ENCODE data around the gene MXRA7. TPM values are rescaled to one million over a fixed set of nuclear protein-coding genes. Genes with fewer than 3 reads are reported as not detected.

Gene MXRA7
- total and polyA plus RNA-seq, 7 experiments from 2014 or later: 1.8 to 7.5 (median 2.7) TPM

DNA sequence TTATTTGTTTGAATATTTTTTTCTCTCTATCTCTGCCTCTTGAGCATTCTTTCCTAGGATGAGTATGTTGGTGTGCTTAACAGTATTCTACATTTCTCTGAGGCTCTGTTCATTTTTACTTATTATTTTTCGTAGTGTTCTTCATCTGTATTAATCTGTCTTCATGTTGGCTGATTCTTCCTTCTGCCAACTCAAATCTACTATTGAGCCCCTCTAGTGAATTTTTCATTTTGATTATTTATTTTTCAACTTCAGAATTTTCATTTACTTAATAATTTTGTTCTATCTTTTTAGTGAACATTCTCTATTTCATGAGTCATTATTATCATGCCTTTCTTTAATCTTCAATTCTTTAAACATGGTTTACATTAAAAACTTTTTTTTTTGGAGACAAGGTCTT, 64.1 kb downstream of the MXRA7 start:
- Mint-ChIP-seq H3K27me3 (peaks cover 0 to 28% (median 0%) of the 10 kb centered on the region in 5 donors), H3K27ac (peak overlapping the region in 3 of 9 donors; percentile 41 to 70 (median 67)), H3K9me3 (peaks cover 0 to 11% (median 5%) of the 10 kb centered on the region in 11 donors), H3K4me1 (peaks cover 13 to 40% (median 24%) of the 10 kb centered on the region in 7 donors), H3K4me3 (no peak overlapping the region), H3K36me3 (peaks cover 0 to 8% (median 4%) of the 10 kb centered on the region in 5 donors)
- intact Hi-C loops (cut with micrococcal nuclease): no loop called here
- ATAC-seq: no peak
- Histone ChIP-seq H3K4me3 (ENCODE audit: low read length) (no peak overlapping the region), H3K27ac (ENCODE audit: low read depth, low read length) (no peak overlapping the region), H3K9me3 (ENCODE audit: control insufficient read depth in 2 of 3, low read length in 3 of 3) (no peaks in the 10 kb centered on the region), H3K36me3 (ENCODE audit: control insufficient read depth in 2 of 3, insufficient read depth in 3 of 3, low read length in 3 of 3) (no peaks in the 10 kb centered on the region), H3K27me3 (ENCODE audit: control insufficient read depth in 2 of 2, insufficient read depth in 2 of 2, low read length in 2 of 2) (no peaks in the 10 kb centered on the region), H3K4me1 (ENCODE audit: control insufficient read depth in 2 of 2, insufficient read depth in 2 of 2, low read length in 2 of 2) (peaks cover 0 to 16% of the 10 kb centered on the region in 2 donors)
- CTCF ChIA-PET: interaction anchor here (1.1 kb wide), 1 partner anchor 22 kb away, joined by 3 read pairs; no protein-coding TSS in a partner anchor
- no peak for DNase-seq
- POLR2A ChIA-PET: interaction anchor here (1.2 kb wide), 1 partner anchor 25 kb away, joined by 8 read pairs; no protein-coding TSS in a partner anchor

DNA sequence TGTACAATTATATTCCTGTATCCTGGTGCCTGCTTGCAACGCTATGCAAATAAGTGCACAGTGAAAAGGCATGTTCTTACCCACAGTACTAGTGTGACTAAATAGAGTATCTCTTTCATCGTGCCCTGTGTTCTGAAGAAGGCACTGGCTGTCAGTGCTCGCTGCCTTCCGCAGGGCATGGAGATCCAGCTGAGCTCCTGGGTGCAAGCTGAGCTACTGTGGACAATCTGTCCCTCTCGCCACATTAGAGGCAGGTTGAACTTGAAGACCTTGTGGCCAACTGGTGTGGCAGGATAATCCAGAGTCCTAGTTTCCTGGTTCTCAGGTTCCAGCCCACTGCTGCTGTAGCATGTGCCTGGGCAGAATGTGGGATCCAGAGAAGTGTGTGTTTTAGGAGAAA, 65.3 kb downstream of the MXRA7 start:
- intact Hi-C loops (cut with micrococcal nuclease): no loop called here
- no peaks in the 10 kb centered on the region for H3K36me3 ChIP-seq (ENCODE audit: control insufficient read depth in 2 of 3, insufficient read depth in 3 of 3, low read length in 3 of 3)
- CTCF ChIA-PET: interaction anchor here (1.1 kb wide), 1 partner anchor 21 kb away, joined by 3 read pairs; no protein-coding TSS in a partner anchor
- Mint-ChIP-seq H3K27ac (peak overlapping the region in 4 of 9 donors; percentile 5 to 93 (median 32)), H3K36me3 (peaks cover 0 to 8% (median 4%) of the 10 kb centered on the region in 5 donors), H3K9me3 (peaks cover 0 to 11% (median 5%) of the 10 kb centered on the region in 11 donors), H3K4me1 (peaks cover 14 to 43% (median 30%) of the 10 kb centered on the region in 7 donors), H3K27me3 (peaks cover 0 to 22% (median 0%) of the 10 kb centered on the region in 5 donors), H3K4me3 (peak overlapping the region in 3 of 10 donors; percentile 4 to 40 (median 22))
- H3K4me3 ChIP-seq (ENCODE audit: low read length): no peak overlapping the region
- no peaks in the 10 kb centered on the region for H3K9me3 ChIP-seq (ENCODE audit: control insufficient read depth in 2 of 3, low read length in 3 of 3)
- H3K4me1 ChIP-seq (ENCODE audit: control insufficient read depth in 2 of 2, insufficient read depth in 2 of 2, low read length in 2 of 2): peaks cover 0 to 16% of the 10 kb centered on the region in 2 donors
- ATAC-seq (no peak), DNase-seq (no peak)
- POLR2A ChIA-PET: interaction anchor here (1.2 kb wide), 1 partner anchor 26 kb away, joined by 8 read pairs; no protein-coding TSS in a partner anchor
- no peaks in the 10 kb centered on the region for H3K27me3 ChIP-seq (ENCODE audit: control insufficient read depth in 2 of 2, insufficient read depth in 2 of 2, low read length in 2 of 2)
- no peak overlapping the region for H3K27ac ChIP-seq (ENCODE audit: low read depth, low read length)

GRCh38 chr17:76644995-76645394, 65.8 kb downstream of the MXRA7 start:
- H3K27me3 Mint-ChIP-seq: peaks cover 0 to 22% (median 0%) of the 10 kb centered on the region in 5 donors
- no peak for ATAC-seq
- POLR2A ChIA-PET: no interaction called here

DNA sequence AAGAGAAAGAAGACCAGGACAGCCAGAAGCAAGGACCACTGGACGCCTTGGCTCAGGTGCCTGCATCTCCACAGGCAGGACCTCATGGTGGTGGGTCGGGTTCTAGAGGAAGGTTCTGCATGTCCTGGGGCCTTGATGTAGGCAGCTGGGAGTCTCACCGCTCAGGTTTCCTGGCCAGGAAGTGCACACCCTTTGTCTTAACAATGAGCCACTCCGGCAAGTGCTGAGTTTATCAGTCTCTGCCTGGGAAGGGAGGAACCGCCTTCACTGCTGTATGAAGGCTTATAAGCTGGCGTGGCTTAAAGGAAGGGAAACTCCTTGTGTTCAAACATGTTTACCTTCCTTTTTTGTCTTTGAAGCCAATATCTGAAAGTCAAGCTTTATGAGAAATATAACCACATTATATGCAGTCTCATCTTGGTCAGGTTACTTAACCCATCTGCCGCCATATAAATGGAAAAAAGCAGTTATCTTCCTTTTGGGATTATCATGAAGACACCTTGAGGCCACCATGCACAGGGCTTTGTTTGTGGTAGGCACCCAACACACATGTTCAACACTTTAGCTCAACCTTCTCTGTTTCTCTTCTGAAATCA, 67.1 kb downstream of the MXRA7 start, which contains the start of gene ST6GALNAC1:
Gene ST6GALNAC1, minus strand, starts transcription at position 205 of the 596 bp plus-strand sequence. Its CDS starts 119 bp downstream, at position 86.
- Mint-ChIP-seq H3K27ac (peak within 1 kb of the TSS; percentile 51 to 93 (median 77)), H3K36me3 (peaks cover 0 to 8% (median 6%) of the 10 kb centered on the region in 5 donors), H3K27me3 (peaks cover 0 to 20% (median 0%) of the 10 kb centered on the region in 5 donors), H3K9me3 (peaks cover 0 to 11% (median 5%) of the 10 kb centered on the region in 11 donors), H3K4me3 (peak within 1 kb of the TSS; percentile 66 to 89 (median 78)), H3K4me1 (peaks cover 12 to 47% (median 33%) of the 10 kb centered on the region in 7 donors)
- Histone ChIP-seq H3K36me3 (ENCODE audit: control insufficient read depth in 2 of 3, insufficient read depth in 3 of 3, low read length in 3 of 3) (no peaks in the 10 kb centered on the region), H3K9me3 (ENCODE audit: control insufficient read depth in 2 of 3, low read length in 3 of 3) (no peaks in the 10 kb centered on the region), H3K27ac (ENCODE audit: low read depth, low read length) (peak within 1 kb of the TSS; percentile 46), H3K4me1 (ENCODE audit: control insufficient read depth in 2 of 2, insufficient read depth in 2 of 2, low read length in 2 of 2) (peaks cover 0 to 16% of the 10 kb centered on the region in 2 donors), H3K4me3 (ENCODE audit: low read length) (peak within 1 kb of the TSS; percentile 32), H3K27me3 (ENCODE audit: control insufficient read depth in 2 of 2, insufficient read depth in 2 of 2, low read length in 2 of 2) (no peaks in the 10 kb centered on the region)
- ChIA-PET POLR2A (interaction anchor here (0.6 to 2.7 kb wide), 5 partner anchors 25 to 1023 kb away, joined by 3 to 23 read pairs (median 3); no protein-coding TSS in a partner anchor), CTCF (interaction anchor here (0.6 to 1.4 kb wide), 3 partner anchors 19 to 236 kb away, joined by 3 to 6 read pairs (median 4); no protein-coding TSS in a partner anchor)
- intact Hi-C loops (cut with micrococcal nuclease): loop anchor here in 1 of 2 donors (2.0 kb wide), 1 partner anchor 37 kb away; no protein-coding TSS in a partner anchor
- peak in 7 of 9 donors; percentile 38 to 74 (median 62) for DNase-seq
- peak; percentile 73 for ATAC-seq

More at GRCh38 chr17:76644995-76645394, 65.8 kb downstream of the MXRA7 start:
- Mint-ChIP-seq H3K4me3 (peak overlapping the region in 3 of 10 donors; percentile 4 to 40 (median 22)), H3K9me3 (peaks cover 0 to 11% (median 5%) of the 10 kb centered on the region in 11 donors), H3K36me3 (peaks cover 0 to 8% (median 4%) of the 10 kb centered on the region in 5 donors), H3K27ac (peak overlapping the region in 6 of 9 donors; percentile 5 to 93 (median 40)), H3K4me1 (peaks cover 14 to 43% (median 30%) of the 10 kb centered on the region in 7 donors)
- Histone ChIP-seq H3K27ac (ENCODE audit: low read depth, low read length) (no peak overlapping the region), H3K4me1 (ENCODE audit: control insufficient read depth in 2 of 2, insufficient read depth in 2 of 2, low read length in 2 of 2) (peaks cover 0 to 16% of the 10 kb centered on the region in 2 donors), H3K9me3 (ENCODE audit: control insufficient read depth in 2 of 3, low read length in 3 of 3) (no peaks in the 10 kb centered on the region), H3K4me3 (ENCODE audit: low read length) (no peak overlapping the region), H3K27me3 (ENCODE audit: control insufficient read depth in 2 of 2, insufficient read depth in 2 of 2, low read length in 2 of 2) (no peaks in the 10 kb centered on the region), H3K36me3 (ENCODE audit: control insufficient read depth in 2 of 3, insufficient read depth in 3 of 3, low read length in 3 of 3) (no peaks in the 10 kb centered on the region)
- CTCF ChIA-PET: interaction anchor here (1.0 kb wide), 1 partner anchor 32 kb away, joined by 3 read pairs; no protein-coding TSS in a partner anchor
- DNase-seq: no peak
- intact Hi-C loops (cut with micrococcal nuclease): no loop called here

- H3K36me3 ChIP-seq (ENCODE audit: control insufficient read depth in 2 of 3, insufficient read depth in 3 of 3, low read length in 3 of 3): no peaks in the 10 kb centered on the region
- peak overlapping the region; percentile 66 to 89 (median 78) for H3K4me3 Mint-ChIP-seq
- no peak for ATAC-seq
- peak in 2 of 9 donors; percentile 9 to 19 for DNase-seq
- H3K27ac Mint-ChIP-seq: peak overlapping the region; percentile 51 to 93 (median 77)
- H3K36me3 Mint-ChIP-seq: peaks cover 0 to 8% (median 6%) of the 10 kb centered on the region in 5 donors
- H3K27ac ChIP-seq (ENCODE audit: low read depth, low read length): peak overlapping the region; percentile 46
- H3K4me1 ChIP-seq (ENCODE audit: control insufficient read depth in 2 of 2, insufficient read depth in 2 of 2, low read length in 2 of 2): peaks cover 0 to 16% of the 10 kb centered on the region in 2 donors
- no peaks in the 10 kb centered on the region for H3K27me3 ChIP-seq (ENCODE audit: control insufficient read depth in 2 of 2, insufficient read depth in 2 of 2, low read length in 2 of 2)
- H3K4me1 Mint-ChIP-seq: peaks cover 12 to 48% (median 33%) of the 10 kb centered on the region in 7 donors
- H3K9me3 Mint-ChIP-seq: peaks cover 0 to 11% (median 5%) of the 10 kb centered on the region in 11 donors
- ChIA-PET CTCF (interaction anchor here (1.4 kb wide), 1 partner anchor 19 kb away, joined by 6 read pairs; no protein-coding TSS in a partner anchor), POLR2A (interaction anchor here (0.8 to 2.7 kb wide), 2 partner anchors 28 to 118 kb away, joined by 3 to 23 read pairs; no protein-coding TSS in a partner anchor)
- no peaks in the 10 kb centered on the region for H3K9me3 ChIP-seq (ENCODE audit: control insufficient read depth in 2 of 3, low read length in 3 of 3)
- peaks cover 0 to 20% (median 0%) of the 10 kb centered on the region in 5 donors for H3K27me3 Mint-ChIP-seq
- intact Hi-C loops (cut with micrococcal nuclease): loop anchor here in 1 of 2 donors (2.0 kb wide), 1 partner anchor 38 kb away; no protein-coding TSS in a partner anchor
- peak overlapping the region; percentile 32 for H3K4me3 ChIP-seq (ENCODE audit: low read length)
These were observed 67.8 kb downstream of the MXRA7 start for GRCh38 chr17:76642994-76643393.

DNA sequence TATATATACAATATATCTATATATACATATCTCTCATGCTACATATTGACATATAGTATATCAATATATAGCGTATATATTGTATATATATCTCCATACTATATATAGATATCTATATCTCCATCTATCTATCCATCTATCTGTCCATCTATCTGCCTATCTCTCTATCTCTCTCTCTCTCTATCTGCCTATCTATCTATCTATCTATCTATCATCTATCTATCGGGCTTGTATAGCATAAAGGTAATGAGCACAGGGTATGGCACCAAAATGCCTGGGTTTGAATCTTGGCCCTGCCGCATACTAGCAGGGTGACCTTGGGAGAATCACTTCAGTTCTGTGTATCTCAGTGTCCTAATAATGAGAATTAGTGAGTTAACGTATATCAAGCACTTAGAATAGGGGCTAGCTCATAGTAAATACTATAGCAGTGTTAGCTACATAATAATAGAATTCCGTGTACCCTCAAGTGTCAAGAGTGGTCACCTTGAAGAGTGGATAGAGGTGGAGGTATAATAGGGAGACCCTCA, 68.7 kb downstream of the MXRA7 start:
- Histone ChIP-seq H3K4me1 (ENCODE audit: control insufficient read depth in 2 of 2, insufficient read depth in 2 of 2, low read length in 2 of 2) (peaks cover 0 to 16% of the 10 kb centered on the region in 2 donors), H3K36me3 (ENCODE audit: control insufficient read depth in 2 of 3, insufficient read depth in 3 of 3, low read length in 3 of 3) (no peaks in the 10 kb centered on the region), H3K27ac (ENCODE audit: low read depth, low read length) (no peak overlapping the region), H3K4me3 (ENCODE audit: low read length) (no peak overlapping the region), H3K9me3 (ENCODE audit: control insufficient read depth in 2 of 3, low read length in 3 of 3) (no peaks in the 10 kb centered on the region), H3K27me3 (ENCODE audit: control insufficient read depth in 2 of 2, insufficient read depth in 2 of 2, low read length in 2 of 2) (no peaks in the 10 kb centered on the region)
- Mint-ChIP-seq H3K27me3 (peaks cover 0 to 14% (median 0%) of the 10 kb centered on the region in 5 donors), H3K27ac (peak overlapping the region in 3 of 9 donors; percentile 51 to 92 (median 68)), H3K36me3 (peaks cover 0 to 9% (median 6%) of the 10 kb centered on the region in 5 donors), H3K4me3 (peak overlapping the region; percentile 6 to 89 (median 72)), H3K4me1 (peaks cover 12 to 48% (median 33%) of the 10 kb centered on the region in 7 donors), H3K9me3 (peaks cover 0 to 11% (median 5%) of the 10 kb centered on the region in 11 donors)
- no peak for DNase-seq
- CTCF ChIA-PET: interaction anchor here (1.0 kb wide), 1 partner anchor 28 kb away, joined by 3 read pairs; no protein-coding TSS in a partner anchor
- intact Hi-C loops (cut with micrococcal nuclease): loop anchor here in 1 of 2 donors (2.0 kb wide), 1 partner anchor 39 kb away; no protein-coding TSS in a partner anchor
- POLR2A ChIA-PET: interaction anchor here (0.8 to 2.7 kb wide), 2 partner anchors 29 to 63 kb away, joined by 3 to 23 read pairs; no protein-coding TSS in a partner anchor
- no peak for ATAC-seq
